Activated naive CD4-positive, alpha-beta T cell treated with anti-CD3 and anti-CD28 coated beads for 36 hours (primary cell): Measurements from ENCODE around the gene GTF2F2. TPM values are rescaled to one million over a fixed set of nuclear protein-coding genes. Genes with fewer than 3 reads are reported as not detected.

Experiments
- CTCF ChIA-PET: fragments of 350-600 bp; sonication (Branson Sonifier 250); formaldehyde crosslinking; loops from one replicate; lab custom pipeline; 2021; ENCODE audit warnings: antibody characterized with exemption; lab: Charles Lee
- DNase-seq: peaks from one replicate; pipeline ENCODE4 v3.0.0-alpha.2; 2020
- H3K27ac Mint-ChIP-seq: one replicate; pipeline ENCODE4 v1.8.0; 2021; ENCODE audit warnings: mild to moderate bottlenecking, mixed read lengths
- H3K27me3 Mint-ChIP-seq: one replicate; pipeline ENCODE4 v1.8.0; 2021; ENCODE audit warnings: low read depth, mixed read lengths
- H3K36me3 Mint-ChIP-seq: one replicate; pipeline ENCODE4 v1.8.0; 2021; ENCODE audit warnings: low read depth, mixed read lengths
- H3K4me1 Mint-ChIP-seq: one replicate; pipeline ENCODE4 v1.8.0; 2021; ENCODE audit warnings: low read depth, mixed read lengths
- H3K4me3 Mint-ChIP-seq: one replicate; pipeline ENCODE4 v1.8.0; 2021; ENCODE audit warnings: mild to moderate bottlenecking, moderate library complexity, mixed read lengths
- H3K9me3 Mint-ChIP-seq: one replicate; pipeline ENCODE4 v1.8.0; 2021; ENCODE audit warnings: mixed read lengths
- intact Hi-C: fragments of 100-400 bp; cut with micrococcal nuclease; formaldehyde crosslinking; loops from one replicate; pipeline ENCODE4 v1.15.1; 2023
- total RNA-seq, 2 experiments: library from RNA; stranded (reverse); gene quantifications; one replicate each; pipeline ENCODE4 v1.2.3, GENCODE V29; 2021

Gene GTF2F2
- total RNA-seq, 2 experiments from 2014 or later: 21.3 to 22.4 TPM

DNA sequence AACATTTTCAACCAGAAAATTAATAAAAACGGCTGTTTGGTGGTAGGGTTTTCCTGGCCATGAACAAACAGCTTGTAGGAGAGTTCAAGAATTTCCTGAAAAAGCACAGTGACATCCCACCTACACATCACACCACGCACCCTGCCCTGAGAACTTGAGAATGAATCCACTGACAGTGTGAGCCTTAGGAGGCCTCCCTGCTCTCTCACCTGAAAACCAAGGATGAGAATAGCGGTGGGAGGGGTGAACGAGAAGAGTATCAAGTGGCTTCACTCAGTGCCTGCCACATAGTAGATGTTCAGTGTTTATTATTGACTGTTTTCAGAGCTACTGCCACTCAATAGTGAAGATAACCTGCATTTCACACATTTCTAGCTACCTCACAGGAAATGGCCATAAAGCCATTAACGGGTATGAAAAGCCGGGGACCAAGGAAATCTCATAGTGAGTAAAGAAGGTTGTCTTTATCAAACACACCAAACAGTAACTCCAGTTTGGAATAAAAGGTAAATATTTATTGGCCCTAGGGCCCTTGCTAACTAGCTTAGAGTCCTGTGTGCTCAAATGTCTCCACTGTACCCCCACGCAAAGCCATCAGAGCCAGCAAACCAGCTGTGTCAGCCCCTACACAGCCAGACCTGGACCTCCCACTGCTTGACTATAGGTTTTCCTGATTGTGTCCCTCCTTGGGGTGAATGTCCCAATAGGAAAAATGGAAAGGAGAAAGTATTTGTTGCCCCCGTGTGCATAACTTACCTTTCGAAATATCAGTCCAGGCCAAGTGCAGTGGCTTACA, 180.1 kb downstream of the GTF2F2 start:
- no peak overlapping the region for H3K27ac Mint-ChIP-seq
- H3K4me1 Mint-ChIP-seq: peaks cover 36% of the 10 kb centered on the region
- CTCF ChIA-PET: interaction anchor here (1.2 to 3.7 kb wide), 2 partner anchors 9 to 253 kb away, joined by 3 to 26 read pairs; no protein-coding TSS in a partner anchor
- H3K27me3 Mint-ChIP-seq: peaks cover 7% of the 10 kb centered on the region
- no peaks in the 10 kb centered on the region for H3K9me3 Mint-ChIP-seq
- intact Hi-C loops: no loop called here
- no peak overlapping the region for H3K4me3 Mint-ChIP-seq
- H3K36me3 Mint-ChIP-seq: no peaks in the 10 kb centered on the region
- no peak for DNase-seq

GRCh38 chr13:45301263-45301662, 181.0 kb downstream of the GTF2F2 start:
- CTCF ChIA-PET: interaction anchor here (11.2 kb wide), 1 partner anchor 253 kb away, joined by 132 read pairs; no protein-coding TSS in a partner anchor
- Mint-ChIP-seq H3K36me3 (no peaks in the 10 kb centered on the region), H3K27me3 (peaks cover 7% of the 10 kb centered on the region), H3K9me3 (no peaks in the 10 kb centered on the region), H3K4me3 (no peak overlapping the region), H3K4me1 (peaks cover 28% of the 10 kb centered on the region), H3K27ac (no peak overlapping the region)
- intact Hi-C loops: no loop called here
- no peak for DNase-seq

GRCh38 chr13:45302507-45302906, 182.2 kb downstream of the GTF2F2 start:
- Mint-ChIP-seq H3K4me1 (peaks cover 17% of the 10 kb centered on the region), H3K27ac (no peak overlapping the region), H3K27me3 (peaks cover 7% of the 10 kb centered on the region), H3K4me3 (no peak overlapping the region), H3K9me3 (no peaks in the 10 kb centered on the region), H3K36me3 (no peaks in the 10 kb centered on the region)
- intact Hi-C loops: no loop called here
- CTCF ChIA-PET: interaction anchor here (0.9 to 11.2 kb wide), 2 partner anchors 254 to 329 kb away, joined by 3 to 132 read pairs; no protein-coding TSS in a partner anchor
- no peak for DNase-seq

GRCh38 chr13:45303026-45303425, 182.7 kb downstream of the GTF2F2 start:
- Mint-ChIP-seq H3K4me1 (peaks cover 11% of the 10 kb centered on the region), H3K9me3 (no peaks in the 10 kb centered on the region), H3K4me3 (no peak overlapping the region), H3K27me3 (peaks cover 7% of the 10 kb centered on the region), H3K36me3 (no peaks in the 10 kb centered on the region), H3K27ac (no peak overlapping the region)
- intact Hi-C loops: no loop called here
- CTCF ChIA-PET: interaction anchor here (0.9 to 11.2 kb wide), 2 partner anchors 255 to 330 kb away, joined by 3 to 132 read pairs; no protein-coding TSS in a partner anchor
- no peak for DNase-seq

DNA sequence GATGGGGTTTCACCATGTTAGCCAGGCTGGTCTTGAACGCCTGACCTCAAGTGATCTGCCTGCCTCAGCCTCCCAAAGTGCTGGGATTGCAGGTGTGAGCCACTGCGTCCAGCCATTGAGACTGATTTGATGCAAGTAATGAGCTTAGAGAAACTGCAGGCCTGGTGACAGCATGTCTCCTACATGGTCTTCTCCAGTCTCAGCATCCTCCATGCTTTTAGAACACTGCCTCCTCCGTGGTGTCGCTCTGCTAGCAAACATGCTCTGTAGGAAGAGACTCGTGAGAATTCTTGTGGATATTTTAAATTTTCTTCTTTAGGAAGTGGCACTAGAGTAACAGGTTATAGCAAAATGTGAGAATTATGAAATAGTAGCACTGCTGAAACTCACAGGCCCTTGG, 183.6 kb downstream of the GTF2F2 start:
- Mint-ChIP-seq H3K4me3 (no peak overlapping the region), H3K9me3 (no peaks in the 10 kb centered on the region), H3K4me1 (peaks cover 3% of the 10 kb centered on the region), H3K36me3 (no peaks in the 10 kb centered on the region), H3K27me3 (peaks cover 7% of the 10 kb centered on the region), H3K27ac (no peak overlapping the region)
- DNase-seq: no peak
- CTCF ChIA-PET: interaction anchor here (11.2 kb wide), 1 partner anchor 256 kb away, joined by 132 read pairs; no protein-coding TSS in a partner anchor
- intact Hi-C loops: no loop called here

GRCh38 chr13:45305079-45305478, 184.8 kb downstream of the GTF2F2 start:
- Mint-ChIP-seq H3K4me1 (peaks cover 6% of the 10 kb centered on the region), H3K4me3 (no peak overlapping the region), H3K9me3 (no peaks in the 10 kb centered on the region), H3K36me3 (no peaks in the 10 kb centered on the region), H3K27me3 (peaks cover 12% of the 10 kb centered on the region), H3K27ac (no peak overlapping the region)
- intact Hi-C loops: loop anchor here (5.0 kb wide), 1 partner anchor 823 kb away; no protein-coding TSS in a partner anchor
- DNase-seq: no peak
- CTCF ChIA-PET: interaction anchor here (11.2 kb wide), 1 partner anchor 257 kb away, joined by 132 read pairs; no protein-coding TSS in a partner anchor

DNA sequence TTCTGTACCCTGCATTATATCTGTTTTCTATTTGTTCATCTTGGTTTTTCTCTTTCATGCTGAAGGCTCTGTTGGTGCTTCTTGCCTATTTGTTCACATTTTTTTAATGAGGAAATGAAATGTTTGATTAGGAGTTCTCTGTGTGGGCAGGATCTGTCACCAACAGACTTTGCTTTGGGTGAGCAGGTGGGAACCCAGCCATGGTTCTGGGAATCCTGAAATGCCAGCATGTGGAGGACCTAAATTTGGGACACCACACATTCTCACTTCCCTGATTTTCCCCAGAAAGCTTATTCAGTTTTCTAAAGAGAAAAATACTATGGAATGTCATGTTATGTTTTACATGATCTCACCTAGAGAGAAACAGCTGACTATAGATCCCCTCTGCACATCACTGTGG, 186.7 kb downstream of the GTF2F2 start:
- Mint-ChIP-seq H3K27me3 (peaks cover 15% of the 10 kb centered on the region), H3K9me3 (no peaks in the 10 kb centered on the region), H3K36me3 (no peaks in the 10 kb centered on the region), H3K4me1 (peaks cover 19% of the 10 kb centered on the region), H3K4me3 (no peak overlapping the region), H3K27ac (no peak overlapping the region)
- intact Hi-C loops: loop anchor here (5.0 kb wide), 1 partner anchor 825 kb away; no protein-coding TSS in a partner anchor
- CTCF ChIA-PET: interaction anchor here (0.6 to 11.2 kb wide), 5 partner anchors 8 to 259 kb away, joined by 3 to 132 read pairs (median 3); partner anchors contain the start of gene GTF2F2
- no peak for DNase-seq

GRCh38 chr13:45310341-45311131, 190.2 kb downstream of the GTF2F2 start:
- DNase-seq: no peak
- Mint-ChIP-seq H3K9me3 (no peaks in the 10 kb centered on the region), H3K27ac (no peak overlapping the region), H3K27me3 (peaks cover 8% of the 10 kb centered on the region), H3K4me3 (peak overlapping the region; percentile 79), H3K36me3 (no peaks in the 10 kb centered on the region), H3K4me1 (peaks cover 20% of the 10 kb centered on the region)
- intact Hi-C loops: loop anchor here (1.0 kb wide), 2 partner anchors 31 to 85 kb away; partner anchors contain the start of gene TPT1
- CTCF ChIA-PET: interaction anchor here (0.6 to 11.2 kb wide), 11 partner anchors 12 to 338 kb away, joined by 3 to 132 read pairs (median 5); no protein-coding TSS in a partner anchor

- intact Hi-C loops: no loop called here
- Mint-ChIP-seq H3K4me1 (peaks cover 15% of the 10 kb centered on the region), H3K27me3 (peaks cover 4% of the 10 kb centered on the region), H3K9me3 (no peaks in the 10 kb centered on the region), H3K36me3 (no peaks in the 10 kb centered on the region), H3K4me3 (no peak overlapping the region), H3K27ac (no peak overlapping the region)
- CTCF ChIA-PET: interaction anchor here (1.1 kb wide), 1 partner anchor 268 kb away, joined by 5 read pairs; no protein-coding TSS in a partner anchor
- DNase-seq: no peak
Observed at GRCh38 chr13:45314822-45315221, 194.5 kb downstream of the GTF2F2 start.

GRCh38 chr13:45315520-45316167, 195.3 kb downstream of the GTF2F2 start:
- no peak for DNase-seq
- Mint-ChIP-seq H3K27ac (no peak overlapping the region), H3K4me3 (no peak overlapping the region), H3K4me1 (peaks cover 12% of the 10 kb centered on the region), H3K9me3 (no peaks in the 10 kb centered on the region), H3K27me3 (peaks cover under 1% of the 10 kb centered on the region), H3K36me3 (no peaks in the 10 kb centered on the region)
- intact Hi-C loops: no loop called here
- CTCF ChIA-PET: interaction anchor here (1.1 kb wide), 1 partner anchor 269 kb away, joined by 5 read pairs; no protein-coding TSS in a partner anchor

DNA sequence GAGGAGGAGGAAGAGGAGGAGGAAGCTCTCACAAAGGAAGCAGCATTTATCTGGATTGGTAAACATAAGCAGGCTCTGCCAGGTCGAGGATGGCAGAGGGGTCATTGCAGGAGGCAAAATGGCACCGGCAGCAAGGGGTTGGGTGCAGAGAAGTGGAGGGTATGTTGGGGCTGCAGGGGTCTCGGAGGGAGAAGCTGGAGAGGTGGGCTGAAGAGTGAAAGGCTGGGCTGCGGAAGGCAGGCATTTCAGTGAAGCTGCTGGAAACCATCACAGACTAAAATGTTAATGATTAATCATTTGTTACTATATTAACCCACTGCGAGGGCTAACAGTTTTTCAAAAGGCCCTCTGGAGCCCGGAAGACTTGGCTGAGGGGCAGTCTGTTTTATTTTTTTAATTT, 196.0 kb downstream of the GTF2F2 start:
- Mint-ChIP-seq H3K27ac (no peak overlapping the region), H3K4me1 (peaks cover 7% of the 10 kb centered on the region), H3K36me3 (no peaks in the 10 kb centered on the region), H3K27me3 (no peaks in the 10 kb centered on the region), H3K4me3 (no peak overlapping the region), H3K9me3 (no peaks in the 10 kb centered on the region)
- CTCF ChIA-PET: no interaction called here
- intact Hi-C loops: no loop called here
- DNase-seq: no peak
